MCF 10A (cell line): Measurements from ENCODE around the gene BCL7A. TPM values are rescaled to one million over a fixed set of nuclear protein-coding genes. Genes with fewer than 3 reads are reported as not detected.

Source experiments
- BruUV-seq: library from RNA; stranded (reverse); fragments of 400-500 nt; replicated peaks from 2 replicates; lab custom pipeline; 2021; lab: Mats Ljungman, UMichigan
- CTCF ChIA-PET: fragments of 300-600 bp; sonication (Branson Sonifier 250); formaldehyde crosslinking; extraction: SDS; loops from one replicate; lab custom pipeline; 2021; ENCODE audit warnings: antibody characterized with exemption, inconsistent platforms; lab: Yijun Ruan, JAX
- POLR2A ChIA-PET: fragments of 300-600, 350-650 bp; sonication (Branson Sonifier 250); formaldehyde crosslinking; extraction: SDS; loops from one replicate; lab custom pipeline; 2020; ENCODE audit warnings: antibody characterized with exemption, inconsistent platforms; lab: Yijun Ruan, JAX
- DNase-seq: peaks from one replicate; pipeline ENCODE4 v3.0.0-alpha.2; 2018; ENCODE audit not compliant: unreplicated experiment
- H3K27ac Mint-ChIP-seq: one replicate; pipeline ENCODE4 v1.8.0; 2022; ENCODE audit warnings: mild to moderate bottlenecking, low read depth, mixed read lengths; ENCODE audit not compliant: unreplicated experiment
- H3K27me3 Mint-ChIP-seq: one replicate; pipeline ENCODE4 v1.8.0; 2022; ENCODE audit warnings: mixed read lengths; ENCODE audit not compliant: insufficient read depth, unreplicated experiment
- H3K36me3 Mint-ChIP-seq: one replicate; pipeline ENCODE4 v1.8.0; 2022; ENCODE audit warnings: mild to moderate bottlenecking, moderate library complexity, mixed read lengths; ENCODE audit not compliant: insufficient read depth, unreplicated experiment
- H3K4me1 Mint-ChIP-seq: one replicate; pipeline ENCODE4 v1.8.0; 2022; ENCODE audit warnings: mixed read lengths; ENCODE audit not compliant: insufficient read depth, unreplicated experiment
- H3K4me3 Mint-ChIP-seq: one replicate; pipeline ENCODE4 v1.8.0; 2022; ENCODE audit warnings: mild to moderate bottlenecking, moderate library complexity, mixed read lengths; ENCODE audit not compliant: unreplicated experiment
- H3K9me3 Mint-ChIP-seq: one replicate; pipeline ENCODE4 v1.8.0; 2022; ENCODE audit warnings: mixed read lengths; ENCODE audit not compliant: unreplicated experiment
- intact Hi-C: fragments of 100-400 bp; cut with micrococcal nuclease; formaldehyde crosslinking; loops from 2 replicates; pipeline ENCODE4 v1.14.1; 2022
- total RNA-seq: library from RNA; stranded (reverse); gene quantifications from 2 replicates; pipeline ENCODE4 v1.2.3, GENCODE V29; 2022
- TF ChIP-seq, protein P1 (sequence below): fragments of 200-600 bp; IDR thresholded peaks from one replicate; pipeline ENCODE4 v1.8.0; 2022; ENCODE audit warnings: antibody characterized with exemption, mild to moderate bottlenecking; ENCODE audit not compliant: unreplicated experiment

The BCL7A gene
- total RNA-seq, 1 experiment from 2014 or later: 18.1 TPM

DNA sequence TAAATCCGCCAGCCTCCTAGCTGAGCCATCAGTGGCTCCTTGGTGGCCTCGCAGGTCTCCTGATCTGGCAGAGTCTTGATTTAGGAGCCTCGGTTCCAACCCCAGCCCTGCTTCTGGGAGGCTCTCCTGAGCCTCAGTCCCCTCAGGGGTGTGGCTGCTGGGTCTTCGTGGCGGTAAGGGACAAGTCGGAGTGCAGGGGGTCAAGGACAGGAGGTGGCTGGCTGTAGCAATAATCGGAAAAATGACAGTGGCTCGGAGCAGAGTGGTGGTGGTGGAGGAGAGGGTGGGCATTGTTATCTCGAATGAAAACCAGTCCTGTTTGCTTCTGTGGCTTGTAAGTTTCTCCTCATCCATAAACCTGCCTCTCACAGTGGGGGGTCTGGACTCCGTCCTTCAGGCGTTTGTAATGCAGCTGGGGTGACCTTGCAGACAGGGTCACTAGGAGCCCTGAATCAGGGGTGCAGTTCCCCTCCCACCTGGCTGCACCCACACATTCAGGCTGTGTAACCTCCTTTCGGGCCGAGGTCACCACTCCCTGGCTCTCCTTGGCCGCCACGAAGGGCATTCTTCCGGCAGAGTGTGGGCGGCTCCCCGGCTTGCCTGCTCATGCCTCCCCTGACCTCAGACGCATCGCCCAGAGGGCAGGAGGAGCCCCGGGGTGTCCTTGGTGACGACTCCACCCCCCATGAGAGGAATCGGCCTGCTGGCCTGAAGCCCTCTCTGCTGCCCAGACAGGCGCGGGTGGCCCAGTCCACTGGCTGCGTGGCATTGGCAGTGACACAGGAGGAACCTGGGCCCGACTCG is 8.1 kb downstream of the BCL7A start:
- POLR2A ChIA-PET: interaction anchor here (0.6 to 1.3 kb wide), 4 partner anchors 9 to 627 kb away, joined by 3 to 4 read pairs (median 4); partner anchors contain the start of gene BCL7A
- Mint-ChIP-seq H3K27ac (peak overlapping the region; percentile 90), H3K4me1 (peaks cover 34% of the 10 kb centered on the region), H3K27me3 (no peaks in the 10 kb centered on the region), H3K36me3 (peaks cover 13% of the 10 kb centered on the region), H3K4me3 (peak overlapping the region; percentile 38), H3K9me3 (no peaks in the 10 kb centered on the region)
- DNase-seq: peak; percentile 80
- TF ChIP-seq, protein P1, sequence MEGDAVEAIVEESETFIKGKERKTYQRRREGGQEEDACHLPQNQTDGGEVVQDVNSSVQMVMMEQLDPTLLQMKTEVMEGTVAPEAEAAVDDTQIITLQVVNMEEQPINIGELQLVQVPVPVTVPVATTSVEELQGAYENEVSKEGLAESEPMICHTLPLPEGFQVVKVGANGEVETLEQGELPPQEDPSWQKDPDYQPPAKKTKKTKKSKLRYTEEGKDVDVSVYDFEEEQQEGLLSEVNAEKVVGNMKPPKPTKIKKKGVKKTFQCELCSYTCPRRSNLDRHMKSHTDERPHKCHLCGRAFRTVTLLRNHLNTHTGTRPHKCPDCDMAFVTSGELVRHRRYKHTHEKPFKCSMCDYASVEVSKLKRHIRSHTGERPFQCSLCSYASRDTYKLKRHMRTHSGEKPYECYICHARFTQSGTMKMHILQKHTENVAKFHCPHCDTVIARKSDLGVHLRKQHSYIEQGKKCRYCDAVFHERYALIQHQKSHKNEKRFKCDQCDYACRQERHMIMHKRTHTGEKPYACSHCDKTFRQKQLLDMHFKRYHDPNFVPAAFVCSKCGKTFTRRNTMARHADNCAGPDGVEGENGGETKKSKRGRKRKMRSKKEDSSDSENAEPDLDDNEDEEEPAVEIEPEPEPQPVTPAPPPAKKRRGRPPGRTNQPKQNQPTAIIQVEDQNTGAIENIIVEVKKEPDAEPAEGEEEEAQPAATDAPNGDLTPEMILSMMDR: no peak
- BruUV-seq: no TSS peak
- intact Hi-C loops: loop anchor here (10.0 kb wide), 1 partner anchor 235 kb away; the partner anchor contains the start of gene RHOF
- CTCF ChIA-PET: interaction anchor here (0.6 to 1.0 kb wide), 2 partner anchors 28 to 93 kb away, joined by 3 read pairs; no protein-coding TSS in a partner anchor

DNA sequence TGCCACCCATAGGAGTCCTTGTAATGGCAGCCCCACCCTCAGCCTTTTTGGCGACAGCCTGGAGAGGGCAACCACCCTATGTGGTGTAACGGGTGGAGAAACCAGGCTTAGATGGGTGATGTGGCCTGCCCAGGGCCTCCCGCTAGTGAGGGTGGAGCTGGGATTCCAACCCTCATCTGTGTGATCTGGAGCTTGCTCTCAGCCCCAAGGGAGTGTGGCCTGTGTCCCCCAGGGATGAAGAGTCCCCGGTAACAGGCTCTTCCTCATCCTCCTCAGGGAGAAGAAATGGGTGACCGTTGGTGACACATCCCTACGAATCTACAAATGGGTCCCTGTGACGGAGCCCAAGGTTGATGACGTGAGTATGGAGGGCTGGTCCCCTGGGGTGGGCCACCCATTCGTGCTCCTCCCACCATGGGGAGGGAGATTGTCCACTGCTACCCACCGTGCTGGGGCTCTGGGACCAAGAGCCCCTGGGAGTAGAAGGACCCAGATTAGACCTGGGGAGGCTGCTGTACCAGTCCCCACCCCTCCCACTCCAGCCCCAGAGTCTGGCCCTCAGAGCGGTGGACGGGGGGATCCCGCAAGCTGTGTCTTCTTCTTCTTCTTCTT is 8.8 kb downstream of the BCL7A start:
- Mint-ChIP-seq H3K27ac (peak overlapping the region; percentile 90), H3K4me3 (peak overlapping the region; percentile 38), H3K9me3 (no peaks in the 10 kb centered on the region), H3K4me1 (peaks cover 41% of the 10 kb centered on the region), H3K36me3 (peaks cover 15% of the 10 kb centered on the region), H3K27me3 (no peaks in the 10 kb centered on the region)
- POLR2A ChIA-PET: interaction anchor here (1.1 to 1.3 kb wide), 2 partner anchors 9 to 19 kb away, joined by 3 to 4 read pairs; partner anchors contain the start of gene BCL7A
- CTCF ChIA-PET: interaction anchor here (0.6 to 1.3 kb wide), 4 partner anchors 10 to 92 kb away, joined by 3 to 5 read pairs (median 3); no protein-coding TSS in a partner anchor
- DNase-seq: no peak
- intact Hi-C loops: no loop called here
- BruUV-seq: no TSS peak
- TF ChIP-seq, protein P1: no peak

GRCh38 chr12:122031342-122032216 is 9.9 kb downstream of the BCL7A start:
- DNase-seq: peak; percentile 53
- ChIA-PET CTCF (interaction anchor here (0.6 to 1.3 kb wide), 10 partner anchors 9 to 220 kb away, joined by 3 to 5 read pairs (median 3); no protein-coding TSS in a partner anchor), POLR2A (interaction anchor here (0.6 to 1.3 kb wide), 2 partner anchors 10 to 80 kb away, joined by 3 to 4 read pairs; partner anchors contain the start of gene BCL7A)
- no peak overlapping the region for H3K27ac Mint-ChIP-seq
- H3K36me3 Mint-ChIP-seq: peaks cover 26% of the 10 kb centered on the region
- intact Hi-C loops: no loop called here
- peaks cover 39% of the 10 kb centered on the region for H3K4me1 Mint-ChIP-seq
- H3K4me3 Mint-ChIP-seq: peak overlapping the region; percentile 23
- BruUV-seq: no TSS peak
- H3K27me3 Mint-ChIP-seq: no peaks in the 10 kb centered on the region
- H3K9me3 Mint-ChIP-seq: no peaks in the 10 kb centered on the region
- TF ChIP-seq, protein P1: peak; percentile 57
